BE2C (cell line): ENCODE results near the gene DGKI.

Source experiments
- DNase-seq: peaks from one replicate; pipeline ENCODE4 v3.0.0-alpha.2; 2020
- H3K27me3 ChIP-seq: fragments of 250-450 bp; sonication (Bioruptor Pico); 2 replicates; pipeline ENCODE4 v1.5.1; 2020; ENCODE audit warnings: mild to moderate bottlenecking
- H3K36me3 ChIP-seq: fragments of 250-450 bp; sonication (Bioruptor Pico); 2 replicates; pipeline ENCODE4 v1.5.1; 2020; ENCODE audit warnings: mild to moderate bottlenecking
- H3K4me1 ChIP-seq: fragments of 250-450 bp; sonication (Bioruptor Pico); 2 replicates; pipeline ENCODE4 v1.5.1; 2020
- H3K4me3 ChIP-seq: 2 replicates; pipeline ENCODE4 v1.5.1; 2011; ENCODE audit warnings: low read depth, low read length
- H3K9me3 ChIP-seq: fragments of 250-450 bp; sonication (Bioruptor Pico); 2 replicates; pipeline ENCODE4 v1.5.1; 2020
- CTCF ChIP-seq: IDR thresholded peaks from 2 replicates; pipeline ENCODE4 v1.5.1; 2012; ENCODE audit warnings: mild to moderate bottlenecking, low read depth, low read length

Gene DGKI

GRCh38 chr7:137795211-137795610 is 51.6 kb downstream of the DGKI start:
- Histone ChIP-seq H3K36me3 (no peaks in the 10 kb centered on the region), H3K27me3 (no peaks in the 10 kb centered on the region), H3K4me1 (no peaks in the 10 kb centered on the region), H3K9me3 (no peaks in the 10 kb centered on the region), H3K4me3 (no peak overlapping the region)
- TF ChIP-seq CTCF = no peak
- DNase-seq = no peak

- DNase-seq = no peak
- Histone ChIP-seq H3K4me3 (no peak overlapping the region), H3K4me1 (no peaks in the 10 kb centered on the region), H3K9me3 (no peaks in the 10 kb centered on the region), H3K27me3 (no peaks in the 10 kb centered on the region), H3K36me3 (no peaks in the 10 kb centered on the region)
- no peak for TF ChIP-seq CTCF
These were observed 54.8 kb downstream of the DGKI start for GRCh38 chr7:137791930-137792329.

- H3K4me3 ChIP-seq = no peak overlapping the region
- no peak for TF ChIP-seq CTCF
- no peak for DNase-seq
- no peaks in the 10 kb centered on the region for H3K4me1 ChIP-seq
- no peaks in the 10 kb centered on the region for H3K27me3 ChIP-seq
- no peaks in the 10 kb centered on the region for H3K9me3 ChIP-seq
- no peaks in the 10 kb centered on the region for H3K36me3 ChIP-seq
These were observed 55.9 kb downstream of the DGKI start for GRCh38 chr7:137790828-137791227.

- no peak for TF ChIP-seq CTCF
These were observed 57.4 kb downstream of the DGKI start for GRCh38 chr7:137789215-137789882.

GRCh38 chr7:137787301-137787976 is 59.3 kb downstream of the DGKI start:
- no peaks in the 10 kb centered on the region for H3K27me3 ChIP-seq
- no peak for TF ChIP-seq CTCF

More at GRCh38 chr7:137789215-137789882, 57.4 kb downstream of the DGKI start:
- DNase-seq = no peak
- Histone ChIP-seq H3K9me3 (no peaks in the 10 kb centered on the region), H3K4me3 (no peak overlapping the region), H3K36me3 (no peaks in the 10 kb centered on the region), H3K27me3 (no peaks in the 10 kb centered on the region), H3K4me1 (no peaks in the 10 kb centered on the region)

GRCh38 chr7:137778511-137778910 is 68.3 kb downstream of the DGKI start:
- Histone ChIP-seq H3K36me3 (no peaks in the 10 kb centered on the region), H3K4me1 (no peaks in the 10 kb centered on the region), H3K27me3 (no peaks in the 10 kb centered on the region), H3K9me3 (no peaks in the 10 kb centered on the region), H3K4me3 (no peak overlapping the region)
- DNase-seq = no peak
- no peak for TF ChIP-seq CTCF

More at GRCh38 chr7:137787301-137787976, 59.3 kb downstream of the DGKI start:
- Histone ChIP-seq H3K4me1 (no peaks in the 10 kb centered on the region), H3K4me3 (no peak overlapping the region), H3K36me3 (no peaks in the 10 kb centered on the region), H3K9me3 (no peaks in the 10 kb centered on the region)
- no peak for DNase-seq
